Activated T-helper 17 cell treated with anti-CD3 and anti-CD28 coated beads, Interleukin-2, amount 50 U/mL, for 72 hours (primary cell): ENCODE measurements around the gene C22orf39. TPM values are rescaled to one million over a fixed set of nuclear protein-coding genes. Genes with fewer than 3 reads are reported as not detected.

Experiments used
- ATAC-seq: fragments of 150-1000 bp; cut with Tn5 transposase; replicated peaks from 2 replicates; pipeline ENCODE4 v1.10.0; 2021; ENCODE audit warnings: mild to moderate bottlenecking, moderate library complexity
- H3K27ac Mint-ChIP-seq: one replicate; pipeline ENCODE4 v1.8.0; 2022; ENCODE audit warnings: mixed read lengths
- H3K27me3 Mint-ChIP-seq: one replicate; pipeline ENCODE4 v1.8.0; 2022; ENCODE audit warnings: mixed read lengths
- H3K36me3 Mint-ChIP-seq: one replicate; pipeline ENCODE4 v1.8.0; 2022; ENCODE audit warnings: low read depth, mild to moderate bottlenecking, mixed read lengths
- H3K4me1 Mint-ChIP-seq: one replicate; pipeline ENCODE4 v1.8.0; 2022; ENCODE audit warnings: mixed read lengths
- H3K4me3 Mint-ChIP-seq: one replicate; pipeline ENCODE4 v1.8.0; 2022; ENCODE audit warnings: mild to moderate bottlenecking, mixed read lengths
- H3K9me3 Mint-ChIP-seq: one replicate; pipeline ENCODE4 v1.8.0; 2022; ENCODE audit warnings: mixed read lengths
- total RNA-seq, 2 donors: library from RNA; stranded (reverse); gene quantifications; one replicate each; pipeline ENCODE4 v1.2.3, GENCODE V29; 2022

The C22orf39 gene
- total RNA-seq, 2 donors from 2014 or later, result 18.6 to 21.7 TPM

- H3K27ac Mint-ChIP-seq, result no peak overlapping the region
- no peak overlapping the region for H3K4me3 Mint-ChIP-seq
- H3K36me3 Mint-ChIP-seq, result peaks cover 89% of the 10 kb centered on the region
- ATAC-seq, result no peak
- H3K27me3 Mint-ChIP-seq, result no peaks in the 10 kb centered on the region
- no peaks in the 10 kb centered on the region for H3K4me1 Mint-ChIP-seq
- H3K9me3 Mint-ChIP-seq, result no peaks in the 10 kb centered on the region
These were observed 49.8 kb downstream of the C22orf39 start for GRCh38 chr22:19397734-19398104.

GRCh38 chr22:19396934-19397733 lies 50.4 kb downstream of the C22orf39 start:
- Mint-ChIP-seq H3K27me3 (no peaks in the 10 kb centered on the region), H3K36me3 (peaks cover 89% of the 10 kb centered on the region), H3K4me3 (no peak overlapping the region), H3K4me1 (no peaks in the 10 kb centered on the region), H3K27ac (no peak overlapping the region), H3K9me3 (no peaks in the 10 kb centered on the region)
- no peak for ATAC-seq

GRCh38 chr22:19396561-19396933 lies 51.0 kb downstream of the C22orf39 start:
- ATAC-seq, result no peak

GRCh38 chr22:19395276-19395675 lies 52.2 kb downstream of the C22orf39 start:
- H3K36me3 Mint-ChIP-seq, result peaks cover 89% of the 10 kb centered on the region
- no peak for ATAC-seq
- no peak overlapping the region for H3K27ac Mint-ChIP-seq
- no peaks in the 10 kb centered on the region for H3K27me3 Mint-ChIP-seq
- H3K4me3 Mint-ChIP-seq, result no peak overlapping the region
- no peaks in the 10 kb centered on the region for H3K4me1 Mint-ChIP-seq
- no peaks in the 10 kb centered on the region for H3K9me3 Mint-ChIP-seq

More at GRCh38 chr22:19396561-19396933, 51.0 kb downstream of the C22orf39 start:
- no peak overlapping the region for H3K4me3 Mint-ChIP-seq
- H3K27ac Mint-ChIP-seq, result no peak overlapping the region
- H3K9me3 Mint-ChIP-seq, result no peaks in the 10 kb centered on the region
- peaks cover 89% of the 10 kb centered on the region for H3K36me3 Mint-ChIP-seq
- no peaks in the 10 kb centered on the region for H3K27me3 Mint-ChIP-seq
- no peaks in the 10 kb centered on the region for H3K4me1 Mint-ChIP-seq

GRCh38 chr22:19394274-19395050 lies 53.0 kb downstream of the C22orf39 start:
- H3K4me1 Mint-ChIP-seq, result no peaks in the 10 kb centered on the region
- H3K27ac Mint-ChIP-seq, result peak overlapping the region; percentile 34
- ATAC-seq, result no peak

GRCh38 chr22:19393704-19394103 lies 53.8 kb downstream of the C22orf39 start:
- Mint-ChIP-seq H3K4me3 (no peak overlapping the region), H3K27me3 (no peaks in the 10 kb centered on the region), H3K36me3 (peaks cover 93% of the 10 kb centered on the region), H3K4me1 (no peaks in the 10 kb centered on the region), H3K27ac (no peak overlapping the region), H3K9me3 (no peaks in the 10 kb centered on the region)
- no peak for ATAC-seq

More at GRCh38 chr22:19394274-19395050, 53.0 kb downstream of the C22orf39 start:
- H3K36me3 Mint-ChIP-seq, result peaks cover 93% of the 10 kb centered on the region
- H3K27me3 Mint-ChIP-seq, result no peaks in the 10 kb centered on the region
- H3K9me3 Mint-ChIP-seq, result no peaks in the 10 kb centered on the region
- H3K4me3 Mint-ChIP-seq, result no peak overlapping the region

Other genes with a start within 250 kb of the C22orf39 start
- 1 to 10 TPM in 1 of 2 donors, under 1 TPM in 1; 0.86 to 2.0 TPM for gene CLTCL1, start 156.0 kb downstream of the C22orf39 start, total RNA-seq
- 10 to 100 TPM; 21.4 to 45.6 TPM for gene HIRA, start 16.0 kb downstream of the C22orf39 start, total RNA-seq
- 10 to 100 TPM; 11.8 to 25.7 TPM for gene MRPL40, start 15.2 kb downstream of the C22orf39 start, total RNA-seq
- 10 to 100 TPM; 56.0 to 93.5 TPM for gene UFD1, start 31.5 kb upstream of the C22orf39 start, total RNA-seq
- 10 to 100 TPM; 64.2 to 99.9 TPM for gene CDC45, start 32.2 kb upstream of the C22orf39 start, total RNA-seq
- under 1 TPM in 1 of 2 donors, not detected in 1; 0.13 TPM for gene CLDN5, start 76.7 kb upstream of the C22orf39 start, total RNA-seq